Osteoblast (primary cell): ENCODE measurements around the gene FAM120A. TPM values are rescaled to one million over a fixed set of nuclear protein-coding genes. Genes with fewer than 3 reads are reported as not detected.

Experiments used
- DNase-seq: peaks from one replicate; pipeline ENCODE4 v3.0.0; 2011; ENCODE audit warnings: low spot score, mixed read lengths; ENCODE audit not compliant: insufficient read length; ENCODE audit errors: missing footprints
- H2AFZ ChIP-seq: 2 replicates; pipeline ENCODE4 v1.6.0; 2011; ENCODE audit warnings: mild to moderate bottlenecking, low read length
- H3K27ac ChIP-seq: 2 replicates; pipeline ENCODE4 v1.5.1; 2011; ENCODE audit warnings: mild to moderate bottlenecking, low read depth, low read length, moderate library complexity
- H3K27me3 ChIP-seq: 2 replicates; pipeline ENCODE4 v1.6.0; 2012; ENCODE audit warnings: mild to moderate bottlenecking, control low read depth, inconsistent platforms, low read length, moderate library complexity; ENCODE audit not compliant: insufficient read depth
- H3K36me3 ChIP-seq: 2 replicates; pipeline ENCODE4 v1.5.1; 2011; ENCODE audit warnings: mild to moderate bottlenecking, low read length, control low read depth, moderate library complexity; ENCODE audit not compliant: insufficient read depth
- H3K4me1 ChIP-seq: 2 replicates; pipeline ENCODE4 v1.5.1; 2011; ENCODE audit warnings: mild to moderate bottlenecking, low read length, control low read depth, moderate library complexity; ENCODE audit not compliant: insufficient read depth
- H3K4me2 ChIP-seq: 2 replicates; pipeline ENCODE4 v1.6.0; 2011; ENCODE audit warnings: mild to moderate bottlenecking, low read length; ENCODE audit not compliant: insufficient read depth
- H3K4me3 ChIP-seq: fragments of 200-600 bp; sonication (generic); 3 replicates; pipeline ENCODE4 v1.5.1; 2012; ENCODE audit warnings: mild to moderate bottlenecking, low read length, inconsistent platforms; ENCODE audit not compliant: insufficient read depth
- H3K79me2 ChIP-seq: 2 replicates; pipeline ENCODE4 v1.6.0; 2012; ENCODE audit warnings: mild to moderate bottlenecking, low read length, control low read depth, inconsistent platforms; ENCODE audit not compliant: insufficient read depth
- H3K9me3 ChIP-seq: 2 replicates; pipeline ENCODE4 v1.5.1; 2011; ENCODE audit warnings: low read depth, low read length, control low read depth
- H4K20me1 ChIP-seq: 2 replicates; pipeline ENCODE4 v1.6.0; 2012; ENCODE audit warnings: mild to moderate bottlenecking, low read length, control low read depth; ENCODE audit not compliant: insufficient read depth
- CTCF ChIP-seq: IDR thresholded peaks from 2 replicates; pipeline ENCODE4 v1.5.1; 2011; ENCODE audit warnings: mild to moderate bottlenecking, low read depth, low read length, moderate library complexity; ENCODE audit errors: extremely low read depth
- total RNA-seq: library from RNA; depleted of rRNA; stranded (reverse); fragments of >200 nt; gene quantifications from 2 replicates; pipeline ENCODE4 v1.2.3, GENCODE V29; 2012

Gene FAM120A
- total RNA-seq, 1 donor, result 136 TPM

DNA sequence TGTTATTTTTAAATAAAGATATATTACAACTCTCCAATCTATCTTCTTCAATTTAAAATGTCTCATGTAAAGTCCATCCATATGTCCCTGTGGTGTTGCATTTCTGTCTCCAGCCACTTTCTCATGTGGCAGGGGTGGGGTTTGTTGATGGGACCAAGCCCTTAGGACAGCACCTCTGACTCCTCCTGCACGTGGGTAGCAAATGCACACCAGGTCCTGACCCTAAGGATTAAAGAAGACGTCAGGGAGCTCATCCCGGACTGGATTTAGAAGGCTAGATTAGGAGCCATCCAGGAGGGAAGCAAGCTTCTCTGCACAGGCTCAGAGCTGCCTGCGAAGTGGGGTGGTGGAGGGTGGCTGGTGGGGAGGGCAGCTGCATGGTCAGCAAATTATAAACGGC, 40.8 kb downstream of the FAM120A start:
- Histone ChIP-seq H3K36me3 (peaks cover 33% of the 10 kb centered on the region), H3K9me3 (no peaks in the 10 kb centered on the region), H3K27ac (no peak overlapping the region), H3K79me2 (peaks cover 89% of the 10 kb centered on the region), H3K27me3 (no peaks in the 10 kb centered on the region), H3K4me2 (no peak overlapping the region), H2AFZ (no peak overlapping the region), H3K4me3 (no peak overlapping the region), H3K4me1 (no peaks in the 10 kb centered on the region), H4K20me1 (no peaks in the 10 kb centered on the region)
- DNase-seq, result peak; percentile 47
- TF ChIP-seq CTCF, result no peak

- no peaks in the 10 kb centered on the region for H3K9me3 ChIP-seq
- H3K4me1 ChIP-seq, result no peaks in the 10 kb centered on the region
- no peak overlapping the region for H3K27ac ChIP-seq
- H2AFZ ChIP-seq, result no peak overlapping the region
- H4K20me1 ChIP-seq, result no peaks in the 10 kb centered on the region
- peaks cover 47% of the 10 kb centered on the region for H3K36me3 ChIP-seq
- DNase-seq, result peak; percentile 22
- no peaks in the 10 kb centered on the region for H3K27me3 ChIP-seq
- no peak overlapping the region for H3K4me3 ChIP-seq
- peaks cover 79% of the 10 kb centered on the region for H3K79me2 ChIP-seq
- no peak overlapping the region for H3K4me2 ChIP-seq
- TF ChIP-seq CTCF, result no peak
Measured at GRCh38 chr9:93493949-93494348, 42.5 kb downstream of the FAM120A start.

DNA sequence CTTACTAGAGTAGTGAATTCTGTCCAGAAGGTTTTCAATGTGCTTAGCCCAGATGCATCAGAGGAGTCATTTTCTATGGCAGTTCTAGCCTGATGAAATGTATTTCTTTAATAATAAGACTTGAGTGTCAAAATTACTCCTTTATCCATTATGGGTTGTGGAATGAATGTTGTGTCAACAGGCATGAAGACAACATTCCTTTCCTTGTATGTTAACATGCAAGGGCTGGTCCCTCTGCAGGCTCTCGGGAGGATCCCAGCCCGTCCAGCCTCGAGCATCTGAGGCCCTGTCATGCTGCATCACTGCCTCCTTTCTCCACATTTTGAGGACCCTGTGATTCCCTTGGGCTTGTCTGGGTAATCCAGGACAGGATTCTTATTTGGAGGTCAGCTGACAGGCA, 44.8 kb downstream of the FAM120A start:
- no peak overlapping the region for H3K27ac ChIP-seq
- no peak overlapping the region for H3K4me2 ChIP-seq
- H3K9me3 ChIP-seq, result no peaks in the 10 kb centered on the region
- H3K27me3 ChIP-seq, result no peaks in the 10 kb centered on the region
- H3K36me3 ChIP-seq, result peaks cover 42% of the 10 kb centered on the region
- H2AFZ ChIP-seq, result no peak overlapping the region
- peak; percentile 21 for DNase-seq
- H3K4me3 ChIP-seq, result no peak overlapping the region
- H3K79me2 ChIP-seq, result peaks cover 72% of the 10 kb centered on the region
- H3K4me1 ChIP-seq, result peaks cover 11% of the 10 kb centered on the region
- H4K20me1 ChIP-seq, result no peaks in the 10 kb centered on the region
- no peak for TF ChIP-seq CTCF

DNA sequence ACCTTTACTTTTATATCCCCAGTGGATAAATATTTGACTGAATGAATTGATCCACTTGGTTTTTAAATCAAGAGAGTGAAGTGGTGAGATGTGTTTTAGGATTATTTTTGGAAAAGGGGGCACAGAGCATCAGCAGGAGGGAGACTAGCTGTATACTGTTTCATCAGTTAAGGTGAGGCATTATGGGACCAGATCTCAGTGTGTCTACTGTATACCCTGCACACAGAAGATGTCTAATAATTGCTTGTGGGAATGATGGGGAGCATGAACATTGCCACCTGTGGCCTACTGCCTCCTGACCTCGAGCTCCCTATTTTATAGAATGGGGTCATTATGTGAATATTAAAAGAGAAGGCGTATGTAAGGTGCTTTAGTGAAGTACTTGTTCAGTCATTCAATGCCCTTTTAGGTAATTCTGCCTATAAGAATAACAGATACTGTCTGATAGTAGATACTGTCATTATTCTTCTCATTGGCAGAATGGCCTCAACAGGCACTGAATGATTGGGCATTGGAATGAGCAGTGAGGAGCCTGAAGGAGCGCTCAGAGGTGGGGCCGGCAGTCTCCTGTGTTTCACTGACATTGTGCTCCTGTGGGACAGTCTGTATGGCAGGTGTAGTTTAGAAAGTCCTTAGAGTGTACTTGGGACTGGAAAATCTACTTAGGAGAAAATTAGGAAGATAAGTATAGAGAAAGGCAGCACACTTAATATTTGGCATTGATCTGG, 49.2 kb downstream of the FAM120A start:
- Histone ChIP-seq H3K36me3 (peaks cover 35% of the 10 kb centered on the region), H3K4me2 (peak overlapping the region; percentile 65), H2AFZ (no peak overlapping the region), H3K79me2 (peaks cover 62% of the 10 kb centered on the region), H3K4me1 (peaks cover 23% of the 10 kb centered on the region), H3K27ac (peak overlapping the region; percentile 8), H3K4me3 (peak overlapping the region; percentile 58), H3K9me3 (no peaks in the 10 kb centered on the region), H4K20me1 (peaks cover 4% of the 10 kb centered on the region), H3K27me3 (no peaks in the 10 kb centered on the region)
- DNase-seq, result peak; percentile 43
- TF ChIP-seq CTCF, result no peak
